Activated T-cell treated with anti-CD3 and anti-CD28 coated beads for 48 hours (primary cell): ENCODE results near the gene GPER1.

Experiments
- DNase-seq: peaks from one replicate; pipeline ENCODE4 v3.0.0-alpha.2; 2020; ENCODE audit warnings: low read depth

Gene GPER1

GRCh38 chr7:1054438-1054837 is 33.5 kb upstream of the GPER1 start:
- DNase-seq = no peak

GRCh38 chr7:1054861-1055450 is 33.0 kb upstream of the GPER1 start:
- DNase-seq = peak; percentile 28

DNA sequence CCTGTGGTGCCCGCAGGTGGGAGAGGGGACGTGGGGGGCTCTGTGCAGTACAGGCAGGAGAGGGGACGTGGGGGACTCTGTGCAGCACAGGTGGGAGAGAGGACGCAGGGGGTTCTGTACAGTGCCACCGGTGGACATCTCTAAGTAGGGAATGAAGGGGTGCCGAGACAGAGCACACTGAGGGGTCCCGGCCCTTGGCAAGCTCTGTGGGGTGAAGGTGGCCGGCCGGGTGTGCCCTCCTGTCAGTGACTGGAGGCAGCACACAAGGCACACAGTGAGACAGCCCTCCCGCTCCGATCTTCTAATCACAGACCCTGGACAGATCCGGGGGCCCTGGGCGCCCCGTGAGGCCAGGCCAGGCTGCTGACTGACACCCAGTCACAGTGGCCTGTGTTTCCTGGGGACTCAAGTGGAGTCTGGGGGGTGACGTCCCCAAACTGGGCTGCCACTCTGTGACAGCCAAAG is 32.4 kb upstream of the GPER1 start:
- no peak for DNase-seq

- DNase-seq = no peak
Measured at GRCh38 chr7:1055956-1056784, 31.7 kb upstream of the GPER1 start.

GRCh38 chr7:1056785-1057410 is 31.0 kb upstream of the GPER1 start:
- DNase-seq = no peak

DNA sequence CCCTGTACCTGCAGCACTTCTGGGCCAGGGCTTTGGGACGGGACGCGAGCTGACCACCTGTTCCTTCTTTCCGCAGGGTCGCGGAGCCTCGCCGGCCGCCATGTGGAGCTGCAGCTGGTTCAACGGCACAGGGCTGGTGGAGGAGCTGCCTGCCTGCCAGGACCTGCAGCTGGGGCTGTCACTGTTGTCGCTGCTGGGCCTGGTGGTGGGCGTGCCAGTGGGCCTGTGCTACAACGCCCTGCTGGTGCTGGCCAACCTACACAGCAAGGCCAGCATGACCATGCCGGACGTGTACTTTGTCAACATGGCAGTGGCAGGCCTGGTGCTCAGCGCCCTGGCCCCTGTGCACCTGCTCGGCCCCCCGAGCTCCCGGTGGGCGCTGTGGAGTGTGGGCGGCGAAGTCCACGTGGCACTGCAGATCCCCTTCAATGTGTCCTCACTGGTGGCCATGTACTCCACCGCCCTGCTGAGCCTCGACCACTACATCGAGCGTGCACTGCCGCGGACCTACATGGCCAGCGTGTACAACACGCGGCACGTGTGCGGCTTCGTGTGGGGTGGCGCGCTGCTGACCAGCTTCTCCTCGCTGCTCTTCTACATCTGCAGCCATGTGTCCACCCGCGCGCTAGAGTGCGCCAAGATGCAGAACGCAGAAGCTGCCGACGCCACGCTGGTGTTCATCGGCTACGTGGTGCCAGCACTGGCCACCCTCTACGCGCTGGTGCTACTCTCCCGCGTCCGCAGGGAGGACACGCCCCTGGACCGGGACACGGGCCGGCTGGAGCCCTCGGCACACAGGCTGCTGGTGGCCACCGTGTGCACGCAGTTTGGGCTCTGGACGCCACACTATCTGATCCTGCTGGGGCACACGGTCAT is 30.3 kb upstream of the GPER1 start:
- DNase-seq = no peak

GRCh38 chr7:1058311-1058710 is 29.6 kb upstream of the GPER1 start:
- DNase-seq = no peak

DNA sequence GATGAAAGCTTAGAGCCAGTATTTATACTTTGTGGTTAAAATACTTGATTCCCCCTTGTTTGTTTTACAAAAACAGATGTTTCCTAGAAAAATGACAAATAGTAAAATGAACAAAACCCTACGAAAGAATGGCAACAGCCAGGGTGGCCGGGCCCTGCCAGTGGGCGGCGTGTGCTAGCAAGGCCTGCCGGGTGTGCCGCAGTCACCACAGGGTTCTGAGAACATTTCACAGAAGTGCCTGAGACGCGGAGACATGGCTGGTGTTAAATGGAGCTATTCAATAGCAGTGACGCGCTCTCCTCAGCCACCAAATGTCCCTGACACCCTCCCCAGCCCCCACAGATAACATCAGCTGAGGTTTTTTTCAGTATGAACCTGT is 29.1 kb upstream of the GPER1 start:
- no peak for DNase-seq

GRCh38 chr7:1059200-1060091 is 28.5 kb upstream of the GPER1 start:
- DNase-seq = peak; percentile 20

DNA sequence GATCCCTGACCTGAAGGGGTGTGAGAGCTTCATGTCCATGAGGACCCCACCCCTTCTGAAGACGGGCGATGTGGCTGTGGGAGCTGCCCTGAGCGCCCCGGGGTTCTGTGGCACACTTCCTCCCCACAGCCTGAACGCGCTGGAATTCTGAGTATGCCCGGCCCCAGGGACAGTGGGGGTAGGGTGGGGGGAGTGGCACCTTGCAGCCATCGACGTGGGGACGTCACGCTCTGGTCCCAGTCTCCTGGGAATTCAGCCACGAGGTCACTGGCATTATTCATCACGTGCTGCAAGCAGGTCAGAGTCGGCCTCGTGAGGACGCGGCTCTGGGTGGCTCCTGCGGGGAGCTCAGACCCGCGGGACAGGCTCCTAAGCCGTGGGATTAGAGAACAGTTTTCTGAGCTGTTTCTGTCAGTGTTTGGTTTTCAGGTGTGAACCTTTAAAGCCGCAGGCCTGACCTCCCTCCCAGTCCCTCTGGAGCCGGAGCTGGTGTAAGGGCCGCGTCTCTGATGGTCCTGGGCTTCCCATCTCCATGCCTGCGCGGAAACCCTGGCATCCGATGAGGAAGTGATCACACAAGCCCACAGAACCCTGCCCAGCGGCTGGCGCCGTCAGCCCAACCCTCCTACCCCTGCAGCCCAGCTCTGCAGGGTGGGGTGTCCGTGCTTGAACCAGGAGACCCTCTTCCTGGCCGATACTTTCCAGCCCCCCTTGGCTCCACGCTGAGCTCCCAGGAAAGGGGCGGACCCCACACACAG is 27.4 kb upstream of the GPER1 start:
- DNase-seq = no peak

- DNase-seq = no peak
Measured at GRCh38 chr7:1061180-1061579, 26.7 kb upstream of the GPER1 start.

DNA sequence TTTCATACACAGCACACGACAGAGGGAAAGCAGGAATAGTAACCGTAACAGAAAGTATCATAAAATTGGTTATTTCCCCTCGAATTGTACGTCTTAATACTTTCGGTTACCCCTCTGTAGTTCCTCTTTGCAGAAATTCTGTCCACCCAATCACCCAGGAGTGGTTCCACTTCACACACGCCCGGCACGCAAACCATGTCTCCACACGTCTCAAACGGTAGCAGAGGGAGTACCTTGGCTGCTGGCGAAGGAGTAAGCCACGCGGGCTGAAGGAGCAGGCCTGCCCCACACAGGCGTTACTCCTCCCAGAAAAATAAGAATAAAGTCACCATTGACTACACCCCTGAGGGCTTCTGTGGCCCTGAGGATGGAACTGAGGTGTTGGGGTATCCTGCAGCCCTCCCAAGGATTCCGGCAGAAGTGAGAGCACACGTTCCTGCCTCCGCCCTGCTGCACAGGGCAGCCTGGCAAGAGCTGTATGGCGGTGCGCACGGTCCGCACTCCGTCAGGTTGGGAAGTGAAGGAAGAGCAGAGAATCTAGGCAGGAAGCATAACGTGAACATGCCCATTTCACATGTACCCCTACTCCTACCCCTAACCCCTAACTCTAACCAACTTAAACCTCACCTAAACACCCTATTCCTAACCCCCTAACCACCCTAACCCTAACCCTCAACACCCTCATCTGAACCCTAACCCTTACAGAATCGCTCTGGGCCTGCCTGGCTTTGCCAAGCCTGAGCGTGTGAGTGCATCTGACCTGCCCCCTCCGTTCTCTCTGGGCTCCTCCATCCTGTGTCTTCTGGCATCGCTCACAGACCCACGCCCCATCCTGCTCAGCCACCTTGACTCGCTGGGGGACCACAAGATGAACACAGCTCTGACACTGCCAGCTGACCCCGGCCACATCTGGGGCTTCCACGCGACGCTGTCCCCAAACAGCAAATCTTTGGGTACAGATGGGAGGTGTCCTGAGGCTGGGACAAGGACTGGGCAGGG is 25.3 kb upstream of the GPER1 start:
- no peak for DNase-seq

DNA sequence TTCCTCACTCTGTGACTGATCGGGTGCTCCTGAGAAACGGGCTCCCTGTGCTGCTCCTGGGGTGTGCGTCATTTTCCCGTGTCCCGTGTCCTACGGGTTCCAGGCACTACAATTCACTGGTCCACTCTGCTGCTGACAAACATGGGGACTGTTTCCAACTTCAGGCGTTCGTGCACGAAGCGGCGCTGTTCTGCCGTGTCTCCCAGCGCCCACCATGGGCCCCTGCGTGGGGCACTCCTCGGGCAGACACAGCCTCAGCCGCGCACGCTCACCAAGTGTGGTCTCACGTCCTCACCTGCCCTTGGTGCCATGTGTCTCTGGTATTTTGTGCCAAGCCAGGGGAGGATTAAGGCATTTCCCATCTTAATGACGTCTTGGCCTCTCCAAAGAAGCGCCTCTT is 24.6 kb upstream of the GPER1 start:
- no peak for DNase-seq

GRCh38 chr7:1064581-1064980 is 23.3 kb upstream of the GPER1 start:
- no peak for DNase-seq

- DNase-seq = no peak
Measured at GRCh38 chr7:1065263-1065584, 22.7 kb upstream of the GPER1 start.

DNA sequence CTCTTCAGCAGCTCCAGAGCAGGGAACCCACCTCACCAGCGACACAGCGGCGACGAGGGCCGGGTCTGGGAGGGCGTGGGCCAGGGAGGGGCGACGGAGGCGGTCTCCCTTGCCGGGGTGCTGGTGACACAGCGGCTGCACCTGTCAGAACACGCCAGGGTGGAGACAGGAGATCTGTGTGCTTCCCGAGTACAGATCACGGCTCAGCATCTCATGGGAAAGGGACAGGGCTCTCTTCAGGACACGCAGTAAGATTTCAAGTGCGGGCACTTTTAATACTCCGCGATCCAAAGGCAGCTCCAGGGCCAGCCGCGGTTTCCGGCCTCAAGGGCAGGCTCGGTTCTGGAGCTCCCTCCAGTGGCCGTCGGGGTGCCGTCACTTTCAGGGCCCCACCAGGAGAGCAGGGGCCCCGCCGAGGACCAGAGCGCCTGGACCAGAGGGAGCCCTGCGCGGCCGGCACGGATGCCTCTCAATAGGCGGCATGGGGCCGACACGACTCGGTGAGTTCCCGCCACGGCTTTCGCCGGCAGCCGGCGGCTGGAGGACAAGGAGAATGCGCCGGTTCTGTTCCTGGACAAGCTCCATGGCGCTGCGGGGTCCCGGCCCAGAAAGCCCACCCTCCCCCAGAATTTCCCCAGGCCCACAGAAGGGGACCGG is 22.2 kb upstream of the GPER1 start:
- peak; percentile 78 for DNase-seq

GRCh38 chr7:1066242-1066588 is 21.7 kb upstream of the GPER1 start:
- DNase-seq = no peak

DNA sequence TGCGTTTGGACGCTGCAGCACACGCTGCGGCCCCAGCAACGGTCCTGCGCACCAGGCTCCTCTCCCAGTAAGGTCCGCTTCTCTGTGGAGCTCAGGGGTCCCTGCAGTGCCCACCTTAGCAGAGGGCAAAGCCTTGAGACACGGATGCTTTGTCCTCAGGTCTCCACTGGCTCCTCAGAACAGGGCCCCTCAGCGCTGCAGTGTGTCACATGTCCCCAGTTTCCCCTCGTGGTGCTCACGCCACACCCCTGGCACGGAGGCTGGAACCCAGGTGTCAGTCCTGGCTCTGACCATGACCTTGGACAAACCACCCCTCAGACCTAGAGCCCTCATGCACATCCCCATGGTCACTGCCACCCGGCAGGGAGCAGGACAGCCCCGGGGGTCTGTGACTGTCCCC is 19.9 kb upstream of the GPER1 start:
- DNase-seq = no peak

DNA sequence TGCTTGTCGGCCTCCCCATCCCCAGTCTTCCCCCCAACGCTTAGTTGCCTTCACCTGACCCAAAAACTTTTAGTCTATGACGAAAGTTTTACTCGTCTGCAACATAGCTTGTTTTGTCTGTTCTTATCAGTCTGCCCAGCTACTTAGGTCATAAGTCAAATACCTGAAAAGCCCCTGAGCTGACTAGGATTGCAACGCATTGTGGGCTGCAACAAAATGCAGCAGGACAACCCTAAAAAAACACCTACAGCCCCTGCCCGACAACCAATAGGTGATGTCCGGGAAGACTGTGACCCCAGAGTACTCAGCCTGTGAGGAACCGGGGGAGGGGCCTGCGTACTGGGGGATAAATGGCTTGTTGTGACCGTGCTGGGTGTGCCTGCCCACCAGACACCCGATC is 19.3 kb upstream of the GPER1 start:
- DNase-seq = no peak
